ENCODE results near the gene NUP214.
"Not testable (repeated sequence)": the region's sequence is repeated elsewhere in the genome, so short reads cannot be mapped to it uniquely, and the experiment has no call there.

Gene NUP214

DNA sequence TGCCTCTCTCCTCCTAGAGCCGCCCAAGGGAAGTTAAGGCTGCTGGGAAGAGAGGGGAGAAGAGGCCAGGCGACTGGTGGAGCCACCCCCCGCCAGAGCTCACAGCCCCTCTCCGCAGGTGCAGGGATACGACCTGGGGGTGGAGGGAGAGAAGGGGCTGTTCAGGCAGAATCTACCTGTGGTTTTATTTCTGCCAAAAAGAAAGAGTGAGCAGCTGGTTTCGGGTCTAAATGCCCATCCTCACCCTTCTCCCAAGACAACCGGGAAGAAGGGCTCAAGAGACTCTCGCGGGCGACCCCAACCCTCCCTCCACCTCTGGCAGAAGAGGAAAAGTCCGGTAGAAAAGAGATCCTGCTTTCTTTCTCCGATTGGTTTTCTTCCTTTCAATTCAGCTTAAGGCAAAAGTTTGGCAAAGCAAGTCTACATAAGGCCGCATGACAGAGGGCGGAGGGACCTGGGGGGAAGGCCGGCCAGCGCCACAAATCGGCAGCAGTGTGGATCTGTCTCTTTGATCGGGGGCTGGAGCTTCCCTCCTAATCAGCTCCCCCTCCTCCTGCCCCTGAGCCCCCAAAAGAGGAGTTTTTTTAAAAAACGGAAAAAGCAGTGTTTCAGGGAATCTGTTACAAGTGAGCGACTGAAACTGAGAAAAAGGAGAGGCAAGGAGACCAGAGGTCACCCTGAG, 134.7 kb downstream of the NUP214 start:
- no peak for DNase-seq (ENCODE audit: low spot score)

DNA sequence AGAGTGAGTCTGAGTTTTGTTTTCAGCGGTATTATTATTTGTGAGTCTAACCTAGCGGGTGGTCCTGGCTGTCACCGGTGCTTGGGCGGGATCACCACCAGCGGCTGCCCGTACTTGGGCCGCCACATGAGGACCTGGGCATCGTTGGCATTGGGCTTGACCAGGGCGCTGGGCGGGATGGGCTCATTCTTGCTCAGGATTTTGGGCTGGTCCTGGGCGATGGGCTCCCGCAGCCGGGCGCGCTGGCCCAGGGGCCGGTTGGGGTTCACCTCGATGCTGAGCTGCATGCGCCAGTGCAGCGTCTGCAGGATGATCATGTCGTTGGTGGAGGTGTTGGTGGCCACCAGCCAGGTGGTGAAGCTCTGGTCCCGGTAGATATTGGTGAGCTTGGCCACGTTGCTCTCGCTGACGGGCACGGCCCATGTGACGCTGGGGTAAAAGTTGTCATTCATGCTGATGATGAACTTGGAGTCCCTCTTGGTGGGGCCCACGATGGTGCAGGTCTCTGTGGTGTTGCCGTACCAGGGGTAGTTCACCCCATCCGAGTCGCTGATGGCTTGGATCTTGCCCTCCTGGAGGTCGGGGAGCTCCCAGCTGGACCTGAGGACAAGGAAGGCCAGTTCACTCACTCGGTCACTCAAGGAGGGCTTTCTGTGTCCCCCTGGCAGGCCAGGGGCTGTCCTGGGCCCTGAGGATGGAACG, 135.5 kb downstream of the NUP214 start:
- no peak for DNase-seq (ENCODE audit: low spot score)

DNA sequence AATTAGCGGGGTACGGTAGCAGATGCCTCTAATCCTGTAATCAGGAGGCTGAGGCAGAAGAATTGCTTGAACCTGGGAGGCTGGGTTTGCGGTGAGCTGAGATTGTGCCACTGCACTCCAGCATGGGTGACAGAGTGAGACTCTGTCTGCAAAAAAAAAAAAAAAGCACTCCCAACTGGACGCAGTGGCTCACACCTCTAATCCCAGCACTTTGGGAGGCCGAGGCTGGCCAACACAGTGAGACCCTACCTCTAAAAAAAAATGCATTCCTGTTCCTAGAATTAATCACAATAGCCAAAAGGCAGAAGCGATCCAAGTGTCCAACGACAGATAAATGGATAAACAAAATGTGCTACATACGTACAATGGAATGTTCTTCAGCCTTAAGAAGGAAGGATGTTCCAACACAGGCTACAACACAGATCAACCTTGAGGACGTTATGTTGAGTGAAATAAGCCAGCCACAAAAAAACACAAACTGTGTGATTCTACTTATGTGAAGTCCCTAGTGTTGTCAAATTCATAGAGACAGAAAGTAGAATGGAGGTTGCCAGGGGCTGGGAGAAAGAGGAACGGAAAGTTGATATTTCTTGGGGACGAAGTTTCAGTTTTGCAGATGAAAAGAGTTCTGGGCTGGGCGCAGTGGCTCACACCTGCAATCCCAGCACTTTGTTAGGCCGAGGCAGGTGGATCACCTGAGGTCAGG, 137.1 kb downstream of the NUP214 start:
- DNase-seq (ENCODE audit: low spot score), result no peak

DNA sequence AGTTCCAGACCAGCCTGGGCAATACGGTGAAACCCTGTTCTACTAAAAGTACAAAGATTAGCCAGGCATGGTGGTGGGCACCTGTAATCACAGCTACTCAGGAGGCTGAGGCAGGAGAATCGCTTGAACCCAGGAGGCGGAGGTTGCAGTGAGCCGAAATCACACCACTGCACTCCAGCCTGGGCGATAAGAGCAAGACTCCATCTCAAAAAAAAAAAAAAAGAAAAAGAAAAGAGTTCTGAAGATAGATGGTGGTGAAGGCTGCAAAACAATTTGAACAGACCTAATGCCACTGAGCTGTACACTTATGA, 137.6 kb downstream of the NUP214 start:
- not testable (repeated sequence) for DNase-seq (ENCODE audit: low spot score)

DNA sequence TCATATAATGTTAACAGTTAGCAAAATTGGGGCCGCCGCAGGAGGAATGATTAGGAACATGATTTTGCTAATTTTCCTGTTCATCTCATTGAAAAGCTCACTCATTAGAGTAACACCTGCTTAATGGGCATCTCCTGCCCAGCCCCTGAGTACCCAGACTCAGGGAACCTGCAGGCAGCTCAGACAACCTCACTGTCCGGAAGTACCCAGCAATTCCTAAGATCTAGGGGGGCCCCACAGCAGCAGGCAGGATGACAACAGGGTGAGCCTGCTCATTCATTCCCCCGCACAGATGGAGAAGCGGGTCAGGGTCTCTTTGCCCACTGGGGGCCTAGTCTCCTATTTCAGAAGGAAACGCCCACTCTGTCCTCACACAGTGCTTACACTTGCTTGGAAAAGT, 138.3 kb downstream of the NUP214 start:
- no peak for DNase-seq (ENCODE audit: low spot score)

DNA sequence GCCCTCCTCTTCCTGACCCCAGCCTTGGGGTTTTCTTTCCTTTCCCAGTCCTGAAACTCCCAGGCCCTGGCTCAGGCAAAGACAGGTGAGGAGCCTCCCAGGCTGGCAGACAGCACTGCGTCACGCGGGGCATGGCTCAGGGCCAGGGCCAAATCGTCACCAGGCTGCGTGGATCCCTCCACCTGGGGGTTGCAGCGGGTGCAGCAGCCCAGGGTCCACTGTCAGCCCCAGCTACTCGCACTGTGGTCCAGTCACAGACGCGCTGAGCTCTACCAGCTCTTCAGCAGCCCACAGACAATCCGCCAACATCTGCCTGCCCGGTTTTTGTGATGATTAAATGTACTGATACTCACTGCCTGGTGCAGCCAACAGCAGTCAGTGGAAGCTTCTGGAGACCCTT, 138.8 kb downstream of the NUP214 start:
- DNase-seq (ENCODE audit: low spot score), result no peak

DNA sequence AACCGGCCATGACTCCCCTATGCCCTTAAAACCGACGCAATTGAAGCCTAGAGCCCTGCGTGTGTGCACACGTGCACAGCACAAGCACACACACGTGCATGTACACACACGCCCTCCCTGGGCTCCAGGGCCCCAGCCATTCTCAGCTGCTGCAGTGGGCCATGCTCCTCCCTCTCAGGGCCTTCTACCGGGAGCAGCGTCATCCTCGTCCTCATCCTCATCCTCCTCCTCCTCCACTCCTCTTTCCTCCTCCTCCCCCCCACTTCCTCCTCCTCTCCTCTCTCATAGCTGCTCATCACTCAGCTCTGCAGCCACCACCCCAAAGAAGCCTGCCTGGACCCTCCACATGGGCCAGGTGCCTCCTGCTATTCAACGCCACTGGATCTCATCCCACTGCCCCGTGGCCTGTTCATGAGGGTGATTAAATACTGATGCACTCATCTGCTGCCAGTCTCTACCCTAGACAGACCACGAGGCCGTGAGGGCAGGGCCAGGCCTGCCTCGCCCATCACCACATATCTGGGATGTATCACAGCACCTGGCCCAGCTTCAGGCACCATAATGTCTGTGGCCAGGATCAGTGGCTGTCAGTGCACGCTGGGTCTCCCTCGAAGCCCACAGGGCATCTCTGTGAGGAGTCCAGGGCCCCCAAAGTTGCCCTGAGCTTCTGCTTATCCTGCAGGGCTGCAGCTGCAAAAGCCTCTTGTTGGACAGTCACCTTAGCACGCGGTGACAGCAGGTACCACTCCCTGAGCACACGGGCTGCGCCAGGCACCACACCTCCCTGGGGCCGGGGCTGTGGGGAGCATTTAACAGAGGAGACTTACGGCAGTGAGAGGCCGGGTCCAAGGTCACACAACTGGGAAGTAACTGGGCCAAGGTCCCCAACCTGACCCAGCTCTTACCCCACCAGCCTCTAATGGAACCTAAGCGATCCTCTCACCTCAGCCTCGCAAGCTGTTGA, 141.2 kb downstream of the NUP214 start:
- DNase-seq (ENCODE audit: low spot score), result no peak

DNA sequence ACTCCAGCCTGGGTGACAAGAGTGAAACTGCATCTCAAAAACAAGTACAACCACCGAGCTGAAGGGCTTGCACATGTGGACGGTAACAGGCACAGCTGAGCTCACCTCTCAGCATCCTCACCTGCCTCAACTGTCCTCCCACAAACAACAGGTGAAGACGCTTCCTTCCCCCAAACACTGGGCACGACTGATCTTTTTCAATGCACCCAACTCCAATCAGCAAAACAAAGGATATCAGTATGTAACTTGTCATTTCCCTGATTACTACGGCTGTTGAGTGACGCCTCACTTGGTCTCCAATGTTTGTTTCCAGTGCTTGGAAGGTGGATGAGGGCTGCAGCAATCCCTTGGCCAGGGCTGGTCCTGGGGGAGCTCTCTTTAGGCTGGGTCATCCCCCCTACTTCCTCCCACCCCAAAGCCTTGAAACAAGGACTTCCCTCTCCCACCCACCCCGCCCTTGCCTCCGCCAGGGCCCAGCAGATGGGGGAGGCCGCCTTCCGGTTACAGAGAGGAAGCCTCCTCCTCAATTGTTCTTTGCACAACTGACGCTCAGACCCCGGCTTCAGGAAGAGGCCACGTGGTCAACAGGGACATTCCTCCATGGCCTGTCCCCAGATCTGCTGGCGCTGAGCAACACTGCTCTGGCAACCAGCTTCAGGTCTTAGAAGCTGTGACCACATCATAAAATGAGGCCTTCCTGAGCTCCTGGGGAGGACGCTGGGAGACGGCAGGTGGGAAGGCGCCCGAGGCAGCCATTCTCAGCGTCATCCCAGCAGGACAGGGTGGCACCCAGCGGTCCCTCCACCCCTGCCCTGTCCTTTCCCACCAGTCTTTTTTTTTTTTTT, 145.0 kb downstream of the NUP214 start:
- DNase-seq (ENCODE audit: low spot score), result no peak

DNA sequence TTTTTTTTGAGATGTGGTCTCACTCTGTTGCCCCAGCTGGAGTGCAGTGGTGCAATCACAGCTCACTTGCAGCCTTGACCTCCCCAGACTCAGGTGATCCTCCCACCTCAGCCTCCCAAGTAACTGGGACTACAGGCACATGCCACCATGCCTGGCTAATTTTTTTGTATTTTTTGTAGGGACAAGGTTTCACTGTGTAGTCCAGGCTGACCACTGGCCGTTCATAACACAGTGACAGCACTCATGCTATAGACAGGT, 145.6 kb downstream of the NUP214 start:
- DNase-seq (ENCODE audit: low spot score), result not testable (repeated sequence)

DNA sequence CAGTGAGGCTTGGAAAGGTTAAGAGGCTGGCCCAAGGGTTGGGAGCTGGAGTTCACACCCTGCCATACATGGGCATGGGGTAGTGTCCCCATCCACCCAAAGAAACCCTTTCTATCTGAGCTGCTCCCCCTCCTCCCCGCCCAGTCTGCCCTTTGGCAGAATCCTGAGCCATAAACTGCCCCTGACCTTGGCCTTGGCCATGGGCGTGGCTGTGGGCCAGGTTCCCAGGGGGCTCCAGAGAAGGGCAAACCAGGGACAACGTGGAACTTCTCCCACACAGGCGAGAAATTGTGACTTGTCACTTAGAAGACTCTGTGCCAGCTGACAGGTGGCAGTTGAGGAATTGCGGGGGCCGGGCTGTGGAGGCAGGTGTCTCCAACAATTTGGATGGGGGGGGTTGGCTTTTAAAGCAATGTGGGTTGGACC, 146.1 kb downstream of the NUP214 start:
- no peak for DNase-seq (ENCODE audit: low spot score)

DNA sequence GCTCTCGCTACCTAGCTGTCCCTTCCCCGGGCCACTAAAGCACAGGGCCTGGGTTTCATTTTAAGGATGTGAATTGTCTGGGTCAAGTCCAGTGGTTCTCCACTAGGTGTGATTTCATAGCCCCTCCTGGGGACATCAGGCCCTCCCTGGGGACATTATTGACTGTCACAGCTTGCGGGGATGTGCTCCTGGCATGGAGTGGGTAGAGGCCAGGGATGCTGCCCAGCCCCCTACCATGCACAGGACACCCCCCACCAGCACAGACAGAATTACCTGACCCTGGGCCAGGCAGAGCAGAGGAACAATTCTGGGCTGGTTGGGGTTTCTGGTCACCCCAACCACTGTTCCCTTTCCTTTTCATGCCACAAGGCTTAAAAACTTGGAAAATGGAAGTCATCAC, 146.8 kb downstream of the NUP214 start:
- no peak for DNase-seq (ENCODE audit: low spot score)

DNA sequence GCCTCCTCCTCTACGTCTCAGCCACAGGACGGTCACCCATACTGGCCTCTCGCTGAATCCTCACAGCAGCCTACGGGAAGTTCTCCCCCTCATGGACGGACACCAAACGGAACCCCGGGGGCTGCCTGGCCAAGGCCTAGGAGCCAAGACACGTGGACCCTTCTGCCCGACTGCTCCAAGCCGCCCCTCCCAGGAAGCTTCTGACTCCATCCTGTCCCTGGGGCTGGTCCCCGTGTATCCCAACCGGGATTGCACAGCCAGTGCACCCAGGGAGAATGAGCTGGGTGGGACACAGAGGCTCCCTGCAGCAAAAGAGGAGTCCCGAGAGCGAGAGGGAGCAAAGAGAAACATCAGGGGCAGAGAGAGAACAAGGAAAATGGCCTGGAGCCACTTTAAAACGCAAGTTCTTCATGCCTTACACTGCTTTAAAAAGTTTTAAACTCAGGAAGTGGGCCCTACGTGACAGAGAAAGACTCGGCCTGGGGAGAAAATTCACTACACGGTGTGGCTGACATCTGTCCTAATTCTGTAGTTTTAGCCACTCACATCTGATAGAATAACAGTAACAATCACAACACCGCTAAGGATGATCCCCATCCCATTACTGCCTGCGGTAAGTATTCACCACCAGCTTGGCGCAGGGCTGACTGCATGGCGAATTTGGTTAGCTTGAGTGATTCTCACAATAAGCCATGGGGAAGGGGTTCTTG, 147.9 kb downstream of the NUP214 start:
- no peak for DNase-seq (ENCODE audit: low spot score)

DNA sequence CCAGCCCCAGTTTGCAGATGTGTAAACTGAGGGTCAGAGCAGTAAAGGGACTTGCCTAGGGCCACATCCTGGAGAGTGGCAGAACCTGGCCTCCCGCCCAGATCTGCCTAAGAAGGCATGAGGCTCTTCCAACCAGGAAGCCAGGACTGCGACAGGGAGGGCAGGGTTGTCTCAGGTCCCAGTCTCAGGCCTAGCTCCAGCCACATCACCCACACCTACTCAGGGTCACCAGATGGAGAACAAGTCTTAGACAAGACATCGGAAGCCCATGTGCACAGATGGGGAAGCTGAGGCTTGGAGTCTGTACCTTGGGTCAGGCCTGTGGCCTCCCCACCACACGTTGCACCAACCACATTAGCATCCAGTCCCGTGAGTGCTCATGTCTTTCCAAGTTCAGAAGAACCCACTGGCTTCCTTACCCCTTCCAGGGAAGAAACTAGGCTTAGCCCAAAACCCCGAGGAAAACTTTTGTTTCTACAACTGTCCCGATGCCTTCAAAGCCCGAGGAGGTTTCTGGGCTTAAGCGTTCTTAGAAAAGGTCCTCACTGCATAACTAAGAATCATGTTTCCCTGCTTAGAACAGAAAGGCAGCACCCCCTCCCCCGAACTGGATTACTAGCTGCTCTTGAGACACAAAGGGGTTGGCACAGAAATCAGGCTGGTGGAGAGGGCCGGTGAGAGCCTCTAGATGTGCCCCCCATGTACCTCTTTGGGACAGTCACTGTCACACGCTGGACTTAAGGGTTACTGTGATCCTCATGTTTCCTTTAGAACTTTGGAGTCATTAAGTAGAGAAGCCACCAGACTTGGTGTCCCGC, 148.7 kb downstream of the NUP214 start:
- no peak for DNase-seq (ENCODE audit: low spot score)

DNA sequence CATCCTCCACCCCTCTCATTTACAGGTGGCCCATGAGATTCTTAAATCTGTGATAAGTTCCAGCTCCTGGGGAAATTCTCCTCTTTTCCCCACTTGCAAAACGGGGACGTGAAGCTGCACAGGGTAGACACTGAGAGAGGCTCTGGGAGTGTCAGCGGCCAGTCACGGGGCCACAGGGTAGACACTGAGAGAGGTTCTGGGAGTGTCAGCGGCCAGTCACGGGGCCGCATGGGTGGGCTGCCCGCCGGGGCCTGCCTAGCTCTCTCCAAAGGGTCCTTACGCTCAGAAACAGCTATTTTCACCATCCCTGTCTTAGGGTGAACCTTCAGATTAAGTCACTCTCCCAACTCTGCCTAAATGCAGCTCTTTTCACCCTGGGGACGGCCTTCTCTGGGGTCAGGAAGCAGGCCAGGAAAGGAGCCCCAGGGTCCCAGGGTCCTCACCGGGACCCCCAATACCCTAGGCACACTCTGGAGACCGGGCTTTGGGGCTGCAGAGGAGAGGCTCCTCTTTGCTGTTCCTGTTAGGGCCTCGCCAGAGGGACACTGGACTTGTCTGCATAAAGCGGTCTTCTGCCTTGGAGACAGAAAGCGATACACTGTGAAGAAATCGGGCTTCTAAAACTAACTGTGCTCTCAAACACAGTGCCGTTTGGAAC, 149.4 kb downstream of the NUP214 start:
- DNase-seq (ENCODE audit: low spot score), result no peak

DNA sequence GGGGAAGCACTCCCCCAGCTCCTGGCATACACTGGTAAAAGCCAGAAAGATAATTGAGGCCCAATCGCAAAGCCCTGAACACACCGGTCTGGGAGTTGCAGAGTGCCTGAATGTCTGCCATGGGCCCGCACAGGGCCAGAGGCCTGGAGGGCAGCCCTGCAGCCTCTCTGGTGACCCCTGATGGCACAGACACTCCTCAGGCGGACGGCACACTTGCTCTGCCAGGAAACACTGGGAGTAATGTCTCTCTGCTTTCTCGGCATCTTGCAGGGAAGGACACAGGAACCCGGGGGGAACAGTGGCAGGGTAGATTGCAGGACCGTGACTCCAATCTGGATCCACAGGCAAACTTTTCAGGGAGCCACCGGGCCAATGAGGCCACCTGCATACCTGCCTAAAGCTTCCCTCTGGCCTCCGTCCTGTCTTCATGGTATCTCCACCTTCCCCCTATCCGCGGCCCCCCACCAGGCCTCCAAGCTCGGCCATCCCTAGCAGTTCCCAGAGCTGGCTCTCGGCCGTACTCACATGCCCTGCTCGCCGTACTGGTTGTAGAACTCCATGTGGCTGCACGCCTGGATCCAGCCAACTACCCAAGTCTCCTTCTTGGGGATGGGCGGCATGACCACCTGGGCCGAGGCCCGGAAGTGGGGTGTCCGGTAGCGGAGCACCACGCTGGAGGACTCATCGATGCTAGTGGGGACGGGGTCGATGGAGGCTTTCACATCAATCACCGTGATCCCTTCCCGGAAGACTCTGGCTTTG, 150.1 kb downstream of the NUP214 start:
- DNase-seq (ENCODE audit: low spot score), result no peak

DNA sequence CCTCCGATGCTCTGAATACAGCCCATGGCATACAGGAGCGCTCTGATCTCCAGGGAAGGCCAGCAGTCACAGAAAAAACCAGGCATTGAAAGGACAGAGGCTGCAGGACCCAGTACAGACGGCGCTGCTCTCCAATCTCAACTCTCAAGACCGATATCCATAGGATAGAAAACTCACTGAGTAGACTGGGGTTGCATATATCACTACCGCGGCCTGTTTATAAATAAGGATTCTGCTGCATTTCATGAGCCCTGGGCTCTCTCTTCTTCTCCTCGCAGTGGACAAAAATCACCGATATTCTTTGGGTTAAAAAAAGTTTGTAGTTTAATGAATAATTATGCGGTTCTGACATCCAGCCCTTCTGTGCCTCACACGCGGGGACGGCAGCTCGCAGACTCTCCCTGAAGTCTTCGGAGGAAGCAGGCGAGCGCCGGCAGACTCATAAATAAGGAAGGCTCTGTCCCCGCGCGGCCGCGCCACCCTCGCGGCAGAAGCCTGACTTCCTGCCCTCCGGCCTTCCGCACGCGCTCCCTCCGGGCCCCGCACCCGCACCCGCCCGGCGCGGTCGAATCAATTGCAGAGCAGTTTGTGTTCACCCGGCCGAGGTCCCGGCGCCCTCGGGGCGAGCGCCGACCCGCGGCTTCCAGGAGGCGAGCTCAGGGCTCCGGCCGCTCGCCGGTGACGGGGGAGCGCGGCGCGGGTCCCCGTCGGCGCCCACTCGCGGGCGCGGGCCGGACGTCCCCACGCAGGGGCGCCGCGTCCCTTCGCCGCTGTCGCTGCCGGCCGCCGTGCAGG, 150.9 kb downstream of the NUP214 start, which contains the start of gene FAM78A:
Gene FAM78A (minus strand): TSS at position 417 of the 795 bp plus-strand sequence. CDS start 331 bp downstream, at position 86.
- DNase-seq (ENCODE audit: low spot score), result peak; percentile 16

DNA sequence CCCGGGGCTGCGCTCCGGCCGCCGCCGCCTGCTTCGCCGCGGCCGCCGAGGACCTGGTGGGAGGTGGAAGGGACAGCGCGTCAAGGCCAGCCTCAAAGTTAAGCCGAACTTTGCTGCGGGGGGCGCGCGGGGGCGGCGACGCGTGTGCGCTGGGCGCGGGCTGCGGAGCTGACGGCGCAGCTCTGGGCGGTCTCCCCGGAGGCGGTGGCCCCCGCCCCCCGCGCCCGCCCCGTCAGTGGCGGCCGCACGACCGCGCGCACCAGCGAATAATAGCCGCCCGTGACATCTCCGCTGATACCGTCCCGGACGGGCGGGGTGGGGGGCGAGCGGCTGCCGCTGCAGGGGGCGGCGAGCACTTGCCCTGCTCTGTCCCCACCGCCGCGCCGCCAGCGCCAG, 151.5 kb downstream of the NUP214 start:
- no peak for DNase-seq (ENCODE audit: low spot score)

Measured in kidney tubule cell (primary cell).